GM12878 (cell line): Measurements from ENCODE around the gene TXLNB. TPM values are rescaled to one million over a fixed set of nuclear protein-coding genes. Genes with fewer than 3 reads are reported as not detected.

ENCODE experiments used
- BACH1 ChIP-seq: fragments of 450-650 bp; IDR thresholded peaks from 2 replicates; pipeline ENCODE4 v1.6.1; 2017; ENCODE audit warnings: mild to moderate bottlenecking, borderline replicate concordance
- BHLHE40 ChIP-seq, 2 experiments: fragments of 450-650 bp in 1 of 2; IDR thresholded peaks; 2 replicates each; pipeline ENCODE4 v1.6.1; 2011 to 2017; ENCODE audit warnings: low read depth in 2 of 2, borderline replicate concordance in 1 of 2, improper control_type of control experiment in 1 of 2, low read length in 1 of 2, mild to moderate bottlenecking in 1 of 2
- CBX5 ChIP-seq: sonication (generic); IDR thresholded peaks from 2 replicates; pipeline ENCODE4 v1.6.1; 2016; ENCODE audit warnings: low read depth, moderate library complexity, mild to moderate bottlenecking, inconsistent platforms
- CREB1 ChIP-seq: IDR thresholded peaks from 2 replicates; pipeline ENCODE4 v1.6.1; 2012; ENCODE audit warnings: low read depth, mild to moderate bottlenecking, inconsistent platforms
- EED ChIP-seq: sonication (generic); IDR thresholded peaks from 2 replicates; pipeline ENCODE4 v1.6.1; 2016; ENCODE audit warnings: antibody characterized with exemption, low read depth
- ESRRA ChIP-seq: IDR thresholded peaks from 2 replicates; pipeline ENCODE4 v1.6.1; 2012; ENCODE audit warnings: mild to moderate bottlenecking, low read length, improper control_type of control experiment
- HDGF ChIP-seq: fragments of 450-650 bp; IDR thresholded peaks from 2 replicates; pipeline ENCODE4 v1.6.1; 2016; ENCODE audit warnings: antibody characterized with exemption
- JUNB ChIP-seq: IDR thresholded peaks from 2 replicates; pipeline ENCODE4 v1.6.1; 2016; ENCODE audit warnings: antibody characterized with exemption, mild to moderate bottlenecking
- JUND ChIP-seq: IDR thresholded peaks from 2 replicates; pipeline ENCODE4 v1.6.1; 2012; ENCODE audit warnings: low read depth, mild to moderate bottlenecking, low read length, improper control_type of control experiment, moderate library complexity
- MEF2B ChIP-seq: fragments of 450-650 bp; IDR thresholded peaks from 2 replicates; pipeline ENCODE4 v1.6.1; 2018; ENCODE audit warnings: mild to moderate bottlenecking, moderate library complexity; ENCODE audit not compliant: partially characterized antibody, poor library complexity, severe bottlenecking
- MYB ChIP-seq: fragments of 150-350 bp; IDR thresholded peaks from 2 replicates; pipeline ENCODE4 v1.6.1; 2014; ENCODE audit warnings: mild to moderate bottlenecking, low read depth, low read length, borderline replicate concordance
- POLR2A ChIP-seq: IDR thresholded peaks from 2 replicates; pipeline ENCODE4 v1.6.1; 2011; ENCODE audit warnings: low read depth, mild to moderate bottlenecking, low read length
- RB1 ChIP-seq: fragments of 450-650 bp; formaldehyde crosslinking; IDR thresholded peaks from 2 replicates; pipeline ENCODE4 v1.6.1; 2017; ENCODE audit warnings: mild to moderate bottlenecking, borderline replicate concordance
- SIN3A ChIP-seq: IDR thresholded peaks from 2 replicates; pipeline ENCODE4 v1.6.1; 2012; ENCODE audit warnings: low read depth, low read length, improper control_type of control experiment
- SIX5 ChIP-seq: IDR thresholded peaks from 2 replicates; pipeline ENCODE4 v1.6.1; 2011; ENCODE audit warnings: mild to moderate bottlenecking, low read depth, low read length, moderate library complexity; ENCODE audit not compliant: severe bottlenecking
- SMAD5 ChIP-seq: IDR thresholded peaks from 2 replicates; pipeline ENCODE4 v1.6.1; 2016; ENCODE audit warnings: antibody characterized with exemption, low read depth
- TARDBP ChIP-seq: IDR thresholded peaks from 2 replicates; pipeline ENCODE4 v1.6.1; 2016; ENCODE audit warnings: borderline replicate concordance
- TBL1XR1 ChIP-seq: IDR thresholded peaks from 2 replicates; pipeline ENCODE4 v1.6.1; 2012; ENCODE audit warnings: low read depth, low read length, improper control_type of control experiment
- TCF12 ChIP-seq: IDR thresholded peaks from 2 replicates; pipeline ENCODE4 v1.6.1; 2011; ENCODE audit warnings: low read depth, mild to moderate bottlenecking, low read length
- TCF3 ChIP-seq: IDR thresholded peaks from 2 replicates; pipeline ENCODE4 v1.6.1; 2012; ENCODE audit warnings: low read depth, mild to moderate bottlenecking, low read length, borderline replicate concordance; ENCODE audit not compliant: insufficient read depth
- ZNF622 ChIP-seq: fragments of 450-650 bp; IDR thresholded peaks from 2 replicates; pipeline ENCODE4 v1.6.1; 2017; ENCODE audit warnings: mild to moderate bottlenecking, inconsistent platforms
- ZZZ3 ChIP-seq: IDR thresholded peaks from 2 replicates; pipeline ENCODE4 v1.6.1; 2011; ENCODE audit warnings: low read depth; ENCODE audit not compliant: control insufficient read depth, insufficient read length
- polyA plus RNA-seq, 11 experiments: library from polyadenylated mRNA; depleted of rRNA in 4 of 11; unstranded in 6 of 11; stranded (reverse) in 5 of 11; fragments of >200 nt; fragmentation: Nextera tagmentation in 4 of 11; fragmentation: Illumina TruSeq in 1 of 11; extraction: Ambion mirVana in 4 of 11; extraction: Trizol in 1 of 11; gene quantifications; 1 replicate in 1 of 11; 2 replicates in 10 of 11; pipeline versions ENCODE4 v1.2.1 to v1.2.3, GENCODE V29; 2011 to 2016; ENCODE audit warnings: inconsistent platforms in 2 of 11, missing spikeins in 2 of 11, low read depth in 1 of 11
- total RNA-seq, 4 experiments: library from RNA; depleted of rRNA in 3 of 4; stranded (reverse); fragments of >200 nt in 3 of 4; fragmentation: Illumina TruSeq in 1 of 4; extraction: Trizol in 1 of 4; gene quantifications; 2 replicates each; pipeline versions ENCODE4 v1.2.1 to v1.2.3, GENCODE V29; 2013 to 2021
- TF ChIP-seq, protein P1 (sequence below): fragments of 450-650 bp; IDR thresholded peaks from 2 replicates; pipeline ENCODE4 v1.6.1; 2017; ENCODE audit warnings: low read depth, mild to moderate bottlenecking, moderate library complexity
- TF ChIP-seq, protein P2 (sequence below): fragments of 450-650 bp; IDR thresholded peaks from 2 replicates; pipeline ENCODE4 v1.6.1; 2016; ENCODE audit warnings: mild to moderate bottlenecking
- TF ChIP-seq, protein P3 (sequence below): fragments of 450-650 bp; conservative IDR thresholded peaks from 2 replicates; pipeline ENCODE4 v1.6.1; 2017; ENCODE audit warnings: mild to moderate bottlenecking, moderate library complexity
- TF ChIP-seq, protein P4 (sequence below): IDR thresholded peaks from 2 replicates; pipeline ENCODE4 v1.6.1; 2012; ENCODE audit warnings: low read depth, low read length, improper control_type of control experiment

TXLNB gene
- total and polyA plus RNA-seq, 10 of the 15 experiments (the other 5 are each of a cell fraction or from before 2014, with no cell fraction given), result 0.07 to 1.3 (median 0.22) TPM; not detected in 1

DNA sequence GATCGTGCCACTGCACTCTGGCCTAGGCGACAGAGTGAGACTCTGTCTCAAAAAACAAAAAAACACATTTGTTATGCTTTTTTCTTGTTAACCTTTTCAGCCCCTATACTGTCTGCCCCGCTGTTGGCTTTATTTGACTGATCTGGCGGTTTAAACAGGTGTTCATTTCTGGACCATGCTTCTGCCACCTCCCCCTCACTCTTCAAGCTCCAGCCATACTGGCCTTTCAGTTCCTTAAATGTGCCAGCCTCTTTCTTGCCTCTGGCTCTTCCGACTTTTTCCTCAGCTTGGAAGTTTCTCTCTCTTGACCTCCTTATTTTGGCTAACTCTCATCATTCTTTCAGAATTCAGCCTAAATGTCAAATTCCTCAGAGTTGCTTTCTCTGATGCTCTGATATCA, 35.2 kb upstream of the TXLNB start (continued):
- TF ChIP-seq RB1, result no peak
- TF ChIP-seq MEF2B, result peak; percentile 39
- TF ChIP-seq, protein P1, sequence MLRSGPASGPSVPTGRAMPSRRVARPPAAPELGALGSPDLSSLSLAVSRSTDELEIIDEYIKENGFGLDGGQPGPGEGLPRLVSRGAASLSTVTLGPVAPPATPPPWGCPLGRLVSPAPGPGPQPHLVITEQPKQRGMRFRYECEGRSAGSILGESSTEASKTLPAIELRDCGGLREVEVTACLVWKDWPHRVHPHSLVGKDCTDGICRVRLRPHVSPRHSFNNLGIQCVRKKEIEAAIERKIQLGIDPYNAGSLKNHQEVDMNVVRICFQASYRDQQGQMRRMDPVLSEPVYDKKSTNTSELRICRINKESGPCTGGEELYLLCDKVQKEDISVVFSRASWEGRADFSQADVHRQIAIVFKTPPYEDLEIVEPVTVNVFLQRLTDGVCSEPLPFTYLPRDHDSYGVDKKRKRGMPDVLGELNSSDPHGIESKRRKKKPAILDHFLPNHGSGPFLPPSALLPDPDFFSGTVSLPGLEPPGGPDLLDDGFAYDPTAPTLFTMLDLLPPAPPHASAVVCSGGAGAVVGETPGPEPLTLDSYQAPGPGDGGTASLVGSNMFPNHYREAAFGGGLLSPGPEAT, result peak; percentile 86
- TF ChIP-seq JUNB, result peak; percentile 40; the same call in 1 of the 2 replicates
- peak in 1 of 2 experiments; percentile 50; a peak in 2 of 4 replicates for TF ChIP-seq BHLHE40 (IDR thresholded peaks at IDR 0.05; ENCODE audit: borderline replicate concordance in 1 of 2, low read depth in 2 of 2, low read length in 1 of 2)
- TF ChIP-seq EED, result peak; percentile 90
- no peak for TF ChIP-seq CBX5
- no peak for TF ChIP-seq SIX5
- TF ChIP-seq TBL1XR1, result no peak
- TF ChIP-seq CREB1, result no peak
- TF ChIP-seq SMAD5, result no peak
- TF ChIP-seq, protein P2, sequence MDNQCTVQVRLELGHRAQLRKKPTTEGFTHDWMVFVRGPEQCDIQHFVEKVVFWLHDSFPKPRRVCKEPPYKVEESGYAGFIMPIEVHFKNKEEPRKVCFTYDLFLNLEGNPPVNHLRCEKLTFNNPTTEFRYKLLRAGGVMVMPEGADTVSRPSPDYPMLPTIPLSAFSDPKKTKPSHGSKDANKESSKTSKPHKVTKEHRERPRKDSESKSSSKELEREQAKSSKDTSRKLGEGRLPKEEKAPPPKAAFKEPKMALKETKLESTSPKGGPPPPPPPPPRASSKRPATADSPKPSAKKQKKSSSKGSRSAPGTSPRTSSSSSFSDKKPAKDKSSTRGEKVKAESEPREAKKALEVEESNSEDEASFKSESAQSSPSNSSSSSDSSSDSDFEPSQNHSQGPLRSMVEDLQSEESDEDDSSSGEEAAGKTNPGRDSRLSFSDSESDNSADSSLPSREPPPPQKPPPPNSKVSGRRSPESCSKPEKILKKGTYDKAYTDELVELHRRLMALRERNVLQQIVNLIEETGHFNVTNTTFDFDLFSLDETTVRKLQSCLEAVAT, result peak; percentile 59
- TF ChIP-seq ZZZ3, result no peak
- peak; percentile 79; the same call in 1 of the 2 replicates for TF ChIP-seq TCF3
- TF ChIP-seq ESRRA, result no peak
- TF ChIP-seq, protein P3, sequence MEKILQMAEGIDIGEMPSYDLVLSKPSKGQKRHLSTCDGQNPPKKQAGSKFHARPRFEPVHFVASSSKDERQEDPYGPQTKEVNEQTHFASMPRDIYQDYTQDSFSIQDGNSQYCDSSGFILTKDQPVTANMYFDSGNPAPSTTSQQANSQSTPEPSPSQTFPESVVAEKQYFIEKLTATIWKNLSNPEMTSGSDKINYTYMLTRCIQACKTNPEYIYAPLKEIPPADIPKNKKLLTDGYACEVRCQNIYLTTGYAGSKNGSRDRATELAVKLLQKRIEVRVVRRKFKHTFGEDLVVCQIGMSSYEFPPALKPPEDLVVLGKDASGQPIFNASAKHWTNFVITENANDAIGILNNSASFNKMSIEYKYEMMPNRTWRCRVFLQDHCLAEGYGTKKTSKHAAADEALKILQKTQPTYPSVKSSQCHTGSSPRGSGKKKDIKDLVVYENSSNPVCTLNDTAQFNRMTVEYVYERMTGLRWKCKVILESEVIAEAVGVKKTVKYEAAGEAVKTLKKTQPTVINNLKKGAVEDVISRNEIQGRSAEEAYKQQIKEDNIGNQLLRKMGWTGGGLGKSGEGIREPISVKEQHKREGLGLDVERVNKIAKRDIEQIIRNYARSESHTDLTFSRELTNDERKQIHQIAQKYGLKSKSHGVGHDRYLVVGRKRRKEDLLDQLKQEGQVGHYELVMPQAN, result no peak
- no peak for TF ChIP-seq POLR2A
- TF ChIP-seq TARDBP, result no peak
- no peak for TF ChIP-seq HDGF
- no peak for TF ChIP-seq JUND
- TF ChIP-seq TCF12, result peak; percentile 93
- peak; percentile 90; the same call in 1 of the 2 replicates for TF ChIP-seq BACH1
- TF ChIP-seq ZNF622, result no peak
- peak; percentile 83; the same call in 1 of the 2 replicates for TF ChIP-seq MYB
- TF ChIP-seq, protein P4, sequence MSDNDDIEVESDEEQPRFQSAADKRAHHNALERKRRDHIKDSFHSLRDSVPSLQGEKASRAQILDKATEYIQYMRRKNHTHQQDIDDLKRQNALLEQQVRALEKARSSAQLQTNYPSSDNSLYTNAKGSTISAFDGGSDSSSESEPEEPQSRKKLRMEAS, result no peak
- no peak for TF ChIP-seq SIN3A
